Natural killer cell (primary cell): ENCODE measurements around the gene RASGRF1. TPM values are rescaled to one million over a fixed set of nuclear protein-coding genes. Genes with fewer than 3 reads are reported as not detected.
A peak's percentile ranks its signal among the peaks of the same experiment; 100 is the strongest.

Experiments
- ATAC-seq, 3 donors: fragments of 150-1000 bp in 2 of 3; fragments of 200-7000 bp in 1 of 3; cut with Tn5 transposase; 1 replicate in 1 of 3; 2 replicates in 2 of 3; pipeline ENCODE4 v1.10.0; 2021; ENCODE audit warnings: mild to moderate bottlenecking in 2 of 3, moderate library complexity in 2 of 3
- DNase-seq, 2 donors: peaks; one replicate each; pipeline versions ENCODE4 v3.0.0 to v3.0.0-alpha.2; 2013 to 2021; ENCODE audit warnings: mixed read lengths in 1 of 2
- H3K27ac ChIP-seq: one replicate; pipeline ENCODE4 v1.5.1; 2013; ENCODE audit warnings: mild to moderate bottlenecking, low read length
- H3K27me3 ChIP-seq: one replicate; pipeline ENCODE4 v1.6.1; 2013; ENCODE audit warnings: low read length; ENCODE audit not compliant: control insufficient read depth, insufficient read depth
- H3K36me3 ChIP-seq: one replicate; pipeline ENCODE4 v1.6.1; 2013; ENCODE audit warnings: low read length; ENCODE audit not compliant: control insufficient read depth, insufficient read depth
- H3K4me1 ChIP-seq: one replicate; pipeline ENCODE4 v1.6.1; 2013; ENCODE audit warnings: low read length; ENCODE audit not compliant: control insufficient read depth, insufficient read depth
- H3K4me3 ChIP-seq: one replicate; pipeline ENCODE4 v1.5.1; 2013; ENCODE audit warnings: low read length
- H3K9me3 ChIP-seq: one replicate; pipeline ENCODE4 v1.6.1; 2013; ENCODE audit warnings: low read length; ENCODE audit not compliant: control insufficient read depth, insufficient read depth
- H3K27ac Mint-ChIP-seq, 2 donors: one replicate each; pipeline ENCODE4 v1.8.0; 2022; ENCODE audit warnings: mild to moderate bottlenecking in 2 of 2, mixed read lengths in 2 of 2, moderate library complexity in 1 of 2
- H3K27me3 Mint-ChIP-seq, 2 donors: one replicate each; pipeline ENCODE4 v1.8.0; 2022; ENCODE audit warnings: low read depth in 2 of 2, mixed read lengths in 2 of 2
- H3K36me3 Mint-ChIP-seq: one replicate; pipeline ENCODE4 v1.8.0; 2022; ENCODE audit warnings: mixed read lengths
- H3K4me1 Mint-ChIP-seq, 2 donors: one replicate each; pipeline ENCODE4 v1.8.0; 2022; ENCODE audit warnings: mixed read lengths in 2 of 2
- H3K4me3 Mint-ChIP-seq: one replicate; pipeline ENCODE4 v1.8.0; 2022; ENCODE audit warnings: mild to moderate bottlenecking, moderate library complexity, mixed read lengths
- H3K9me3 Mint-ChIP-seq, 2 donors: one replicate each; pipeline ENCODE4 v1.8.0; 2022; ENCODE audit warnings: mixed read lengths in 2 of 2
- WGBS: methylation state at CpG from one replicate; pipeline ENCODE4 v1.1.7; 2013; ENCODE audit warnings: missing lambda C conversion rate; ENCODE audit not compliant: insufficient coverage; 5-methylcytosine and 5-hydroxymethylcytosine counted together
- intact Hi-C: fragments of 100-400 bp; cut with micrococcal nuclease; formaldehyde crosslinking; loops from one replicate; pipeline ENCODE4 v1.14.2; 2022
- total RNA-seq, 4 donors: library from RNA; stranded (reverse); fragments of 120-200 nt in 1 of 4; gene quantifications; one replicate each; pipeline versions ENCODE4 v1.2.3 to v1.2.4, GENCODE V29; 2013 to 2022
- TF ChIP-seq, protein P1 (sequence below): fragments of 200-600 bp; IDR thresholded peaks from one replicate; pipeline ENCODE4 v1.8.0; 2022; ENCODE audit warnings: antibody characterized with exemption

RASGRF1 gene
- total RNA-seq, 3 donors from 2014 or later (not counting 1 experiment from before 2014, with no cell fraction given), result not detected

DNA sequence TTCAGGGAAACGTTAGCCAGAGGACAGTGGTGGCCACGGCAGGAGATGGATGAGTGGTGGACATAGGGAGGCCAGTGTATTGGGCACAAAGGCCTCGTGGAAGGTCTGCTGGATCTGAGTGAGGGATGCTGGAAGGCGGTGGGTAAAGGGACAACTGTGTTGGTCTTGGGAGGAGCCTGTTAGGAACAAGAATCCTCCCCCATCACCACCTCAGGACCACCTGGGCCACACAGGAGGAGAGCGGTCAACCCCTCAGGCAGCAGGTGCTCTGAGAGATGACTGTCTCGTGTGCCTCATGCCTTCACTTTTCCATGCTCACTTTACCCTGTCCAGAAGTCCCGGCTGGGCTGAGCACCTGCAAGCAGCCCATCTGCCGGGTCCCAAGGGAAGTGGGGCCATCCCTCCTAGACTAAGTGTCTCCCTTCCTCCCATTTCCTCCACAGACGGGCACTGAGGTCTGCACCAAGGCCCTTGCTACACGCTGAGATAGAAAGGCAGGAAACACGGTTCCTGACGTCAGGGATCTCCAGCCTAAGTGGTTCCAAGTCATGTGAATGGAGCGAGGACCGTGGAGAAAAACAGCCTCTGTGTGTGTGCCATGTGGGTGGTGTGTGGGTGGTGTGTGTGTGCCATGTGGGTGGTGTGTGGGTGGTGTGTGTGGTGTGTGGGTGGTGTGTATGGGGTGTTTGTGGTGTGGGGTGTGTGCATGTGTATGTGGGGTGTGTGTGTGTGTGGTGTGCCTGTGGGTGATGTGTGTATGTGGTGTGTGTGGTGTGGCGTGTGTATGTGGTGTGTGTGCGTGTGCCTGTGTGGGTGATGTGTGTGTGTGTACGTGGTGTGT is 97.9 kb downstream of the RASGRF1 start:
- H3K4me3 Mint-ChIP-seq, result no peak overlapping the region
- TF ChIP-seq, protein P1, sequence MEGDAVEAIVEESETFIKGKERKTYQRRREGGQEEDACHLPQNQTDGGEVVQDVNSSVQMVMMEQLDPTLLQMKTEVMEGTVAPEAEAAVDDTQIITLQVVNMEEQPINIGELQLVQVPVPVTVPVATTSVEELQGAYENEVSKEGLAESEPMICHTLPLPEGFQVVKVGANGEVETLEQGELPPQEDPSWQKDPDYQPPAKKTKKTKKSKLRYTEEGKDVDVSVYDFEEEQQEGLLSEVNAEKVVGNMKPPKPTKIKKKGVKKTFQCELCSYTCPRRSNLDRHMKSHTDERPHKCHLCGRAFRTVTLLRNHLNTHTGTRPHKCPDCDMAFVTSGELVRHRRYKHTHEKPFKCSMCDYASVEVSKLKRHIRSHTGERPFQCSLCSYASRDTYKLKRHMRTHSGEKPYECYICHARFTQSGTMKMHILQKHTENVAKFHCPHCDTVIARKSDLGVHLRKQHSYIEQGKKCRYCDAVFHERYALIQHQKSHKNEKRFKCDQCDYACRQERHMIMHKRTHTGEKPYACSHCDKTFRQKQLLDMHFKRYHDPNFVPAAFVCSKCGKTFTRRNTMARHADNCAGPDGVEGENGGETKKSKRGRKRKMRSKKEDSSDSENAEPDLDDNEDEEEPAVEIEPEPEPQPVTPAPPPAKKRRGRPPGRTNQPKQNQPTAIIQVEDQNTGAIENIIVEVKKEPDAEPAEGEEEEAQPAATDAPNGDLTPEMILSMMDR, result no peak
- DNase-seq (no peak), ATAC-seq (peak in 2 of 3 donors; percentile 25 to 50)
- 74% methylated on average over 16 of the region's 17 CpGs for WGBS
- H3K9me3 ChIP-seq, result no peaks in the 10 kb centered on the region
- H3K27me3 ChIP-seq, result no peaks in the 10 kb centered on the region
- intact Hi-C loops, result no loop called here
- H3K27ac ChIP-seq, result no peak overlapping the region
- H3K36me3 Mint-ChIP-seq, result no peaks in the 10 kb centered on the region
- H3K4me1 ChIP-seq, result peaks cover 19% of the 10 kb centered on the region
- H3K4me3 ChIP-seq, result no peak overlapping the region
- no peaks in the 10 kb centered on the region for H3K9me3 Mint-ChIP-seq
- H3K4me1 Mint-ChIP-seq, result peaks cover 0 to 6% of the 10 kb centered on the region in 2 donors
- peaks cover 3 to 22% of the 10 kb centered on the region in 2 donors for H3K27me3 Mint-ChIP-seq
- H3K27ac Mint-ChIP-seq, result peak overlapping the region in 1 of 2 donors; percentile 67
- no peaks in the 10 kb centered on the region for H3K36me3 ChIP-seq

DNA sequence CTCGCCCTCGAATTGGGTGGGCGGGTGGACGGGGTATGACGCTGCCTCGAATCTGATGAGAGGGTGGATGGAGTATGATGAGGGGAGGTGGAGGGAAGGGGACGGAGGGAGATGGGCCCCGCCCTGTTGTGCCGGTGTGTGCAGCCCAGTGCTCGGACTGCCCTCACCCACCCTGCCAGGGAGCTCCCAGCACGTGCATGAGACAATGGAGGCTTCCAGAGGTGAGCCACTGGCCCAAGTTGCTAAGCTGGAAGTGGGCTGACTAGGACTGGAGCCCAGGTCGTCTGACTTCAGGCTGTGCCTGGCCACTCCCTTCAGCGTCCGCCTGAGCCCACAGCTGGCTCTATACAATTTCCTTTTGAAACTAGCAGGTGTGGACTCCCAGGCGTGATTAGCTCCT is 98.7 kb downstream of the RASGRF1 start:
- Histone ChIP-seq H3K27ac (no peak overlapping the region), H3K4me3 (no peak overlapping the region), H3K27me3 (no peaks in the 10 kb centered on the region), H3K9me3 (no peaks in the 10 kb centered on the region), H3K36me3 (no peaks in the 10 kb centered on the region), H3K4me1 (peaks cover 19% of the 10 kb centered on the region)
- H3K4me1 Mint-ChIP-seq, result peaks cover 0 to 6% of the 10 kb centered on the region in 2 donors
- no peaks in the 10 kb centered on the region for H3K36me3 Mint-ChIP-seq
- TF ChIP-seq, protein P1, result no peak
- peaks cover 3 to 23% of the 10 kb centered on the region in 2 donors for H3K27me3 Mint-ChIP-seq
- WGBS, result 89% methylated on average over 15 of the region's 15 CpGs
- intact Hi-C loops, result no loop called here
- H3K4me3 Mint-ChIP-seq, result no peak overlapping the region
- no peak for ATAC-seq
- no peak for DNase-seq
- H3K9me3 Mint-ChIP-seq, result no peaks in the 10 kb centered on the region
- no peak overlapping the region for H3K27ac Mint-ChIP-seq

DNA sequence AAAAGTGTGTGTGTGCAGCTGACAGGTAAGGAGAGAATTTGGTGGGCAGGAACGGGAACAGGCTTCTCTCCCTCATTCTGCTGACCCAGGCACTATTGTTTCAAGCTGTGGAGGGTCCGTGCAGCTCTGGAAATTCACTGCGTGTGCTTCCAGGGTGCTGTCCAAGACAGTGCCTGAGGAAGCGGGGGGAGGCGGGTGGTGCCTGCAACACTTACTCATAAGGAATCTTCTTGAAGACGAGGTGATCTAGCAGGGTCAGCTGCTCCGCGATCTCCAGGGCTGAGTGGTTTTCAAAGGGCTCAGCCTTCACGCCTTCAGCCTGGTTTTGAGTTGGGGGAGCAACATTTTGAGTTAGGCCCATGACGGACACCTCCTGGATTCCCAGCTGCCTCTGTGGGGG is 99.1 kb downstream of the RASGRF1 start:
- Mint-ChIP-seq H3K27me3 (peaks cover 3 to 23% of the 10 kb centered on the region in 2 donors), H3K36me3 (no peaks in the 10 kb centered on the region), H3K4me1 (peaks cover 0 to 6% of the 10 kb centered on the region in 2 donors), H3K9me3 (no peaks in the 10 kb centered on the region), H3K4me3 (no peak overlapping the region), H3K27ac (no peak overlapping the region)
- intact Hi-C loops, result no loop called here
- Histone ChIP-seq H3K36me3 (no peaks in the 10 kb centered on the region), H3K9me3 (no peaks in the 10 kb centered on the region), H3K27ac (no peak overlapping the region), H3K4me3 (no peak overlapping the region), H3K4me1 (peaks cover 19% of the 10 kb centered on the region), H3K27me3 (no peaks in the 10 kb centered on the region)
- no peak for DNase-seq
- TF ChIP-seq, protein P1, result no peak
- 91% methylated on average over 10 of the region's 10 CpGs for WGBS
- no peak for ATAC-seq
